AG04450 (cell line): Measurements from ENCODE around the gene CCDC9B. TPM values are rescaled to one million over a fixed set of nuclear protein-coding genes. Genes with fewer than 3 reads are reported as not detected.

Source experiments
- CTCF ChIA-PET: fragments of 300-600, 350-600 bp; formaldehyde crosslinking; extraction: SDS; loops from one replicate; lab custom pipeline; 2022; ENCODE audit warnings: antibody characterized with exemption, inconsistent platforms; lab: Charles Lee
- POLR2A ChIA-PET: fragments of 350-600 bp; formaldehyde crosslinking; extraction: SDS; loops from one replicate; lab custom pipeline; 2021; ENCODE audit warnings: antibody characterized with exemption, inconsistent platforms; lab: Yijun Ruan, JAX
- DNase-seq: peaks from one replicate; pipeline ENCODE4 v3.0.0-alpha.2; 2011; ENCODE audit warnings: low read depth, low spot score
- H3K27ac ChIP-seq: one replicate; pipeline ENCODE4 v1.5.1; 2012; ENCODE audit warnings: low read depth, low read length, control low read depth
- H3K27me3 ChIP-seq: one replicate; pipeline ENCODE4 v1.6.0; 2012; ENCODE audit warnings: low read length; ENCODE audit not compliant: control insufficient read depth, insufficient read depth
- H3K4me3 ChIP-seq: 2 replicates; pipeline ENCODE4 v1.5.1; 2011; ENCODE audit warnings: mild to moderate bottlenecking, low read depth, low read length, control low read depth
- H3K9me3 ChIP-seq: 2 replicates; pipeline ENCODE4 v1.5.1; 2012; ENCODE audit warnings: low read length; ENCODE audit not compliant: control insufficient read depth, insufficient read depth
- polyA plus RNA-seq: library from polyadenylated mRNA; depleted of rRNA; stranded (reverse); fragments of >200 nt; gene quantifications from 2 replicates; pipeline ENCODE4 v1.2.3, GENCODE V29; 2011
- TF ChIP-seq, protein P1 (sequence below): IDR thresholded peaks from 2 replicates; pipeline ENCODE4 v1.5.1; 2011; ENCODE audit warnings: low read depth, low read length, control low read depth, inconsistent platforms

Gene CCDC9B
- polyA plus RNA-seq, 1 experiment, result 5.5 TPM

DNA sequence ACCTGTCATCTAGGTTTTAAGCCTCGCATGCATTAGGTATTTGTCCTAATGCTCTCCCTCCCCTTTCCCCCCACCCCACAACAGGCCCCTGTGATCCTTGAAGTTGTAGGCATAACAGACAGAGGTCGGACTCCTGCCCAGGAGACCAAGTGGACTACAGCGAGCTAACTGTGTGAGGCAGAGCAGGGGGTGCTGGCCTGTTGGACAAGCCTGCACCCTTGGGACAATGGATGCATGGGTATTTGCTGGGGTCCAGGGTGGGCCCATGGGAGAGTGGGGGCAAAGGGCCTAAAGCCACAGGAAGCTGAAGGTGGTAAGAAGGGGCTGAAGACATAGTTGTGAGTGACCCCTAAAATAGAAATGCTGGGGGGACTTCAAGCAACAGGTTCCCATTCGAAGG lies 35.5 kb downstream of the CCDC9B start:
- Histone ChIP-seq H3K9me3 (peaks cover 5% of the 10 kb centered on the region; the same call in 1 of the 2 replicates), H3K4me3 (no peak overlapping the region), H3K27ac (no peak overlapping the region), H3K27me3 (peaks cover 57% of the 10 kb centered on the region)
- ChIA-PET POLR2A (no interaction called here), CTCF (interaction anchor here (0.7 to 4.2 kb wide), 4 partner anchors 13 to 88 kb away, joined by 4 to 26 read pairs (median 6); no protein-coding TSS in a partner anchor)
- TF ChIP-seq, protein P1, sequence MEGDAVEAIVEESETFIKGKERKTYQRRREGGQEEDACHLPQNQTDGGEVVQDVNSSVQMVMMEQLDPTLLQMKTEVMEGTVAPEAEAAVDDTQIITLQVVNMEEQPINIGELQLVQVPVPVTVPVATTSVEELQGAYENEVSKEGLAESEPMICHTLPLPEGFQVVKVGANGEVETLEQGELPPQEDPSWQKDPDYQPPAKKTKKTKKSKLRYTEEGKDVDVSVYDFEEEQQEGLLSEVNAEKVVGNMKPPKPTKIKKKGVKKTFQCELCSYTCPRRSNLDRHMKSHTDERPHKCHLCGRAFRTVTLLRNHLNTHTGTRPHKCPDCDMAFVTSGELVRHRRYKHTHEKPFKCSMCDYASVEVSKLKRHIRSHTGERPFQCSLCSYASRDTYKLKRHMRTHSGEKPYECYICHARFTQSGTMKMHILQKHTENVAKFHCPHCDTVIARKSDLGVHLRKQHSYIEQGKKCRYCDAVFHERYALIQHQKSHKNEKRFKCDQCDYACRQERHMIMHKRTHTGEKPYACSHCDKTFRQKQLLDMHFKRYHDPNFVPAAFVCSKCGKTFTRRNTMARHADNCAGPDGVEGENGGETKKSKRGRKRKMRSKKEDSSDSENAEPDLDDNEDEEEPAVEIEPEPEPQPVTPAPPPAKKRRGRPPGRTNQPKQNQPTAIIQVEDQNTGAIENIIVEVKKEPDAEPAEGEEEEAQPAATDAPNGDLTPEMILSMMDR, result no peak
- no peak for DNase-seq

DNA sequence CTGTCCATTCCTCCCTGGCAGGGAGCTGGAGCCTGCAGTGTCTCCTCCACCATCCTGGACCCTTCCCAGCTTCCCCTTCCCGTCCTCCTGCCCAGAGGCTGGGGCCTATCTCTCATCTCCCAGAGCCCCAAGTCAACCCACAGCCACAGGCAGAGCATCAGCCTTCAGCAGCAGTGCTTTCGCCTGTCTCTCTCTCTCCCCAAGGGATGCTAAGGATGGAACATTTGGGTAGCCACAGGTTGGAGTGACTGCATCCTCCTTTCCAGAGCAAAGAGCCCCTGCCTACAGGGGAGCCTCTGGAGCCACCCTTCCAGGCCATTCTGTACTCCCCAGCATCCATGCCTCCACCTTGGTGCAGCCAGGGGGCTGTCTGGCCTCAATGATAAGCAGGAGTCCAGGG lies 37.2 kb downstream of the CCDC9B start:
- H3K27ac ChIP-seq, result no peak overlapping the region
- TF ChIP-seq, protein P1, result no peak
- peaks cover 61% of the 10 kb centered on the region for H3K27me3 ChIP-seq
- H3K4me3 ChIP-seq, result no peak overlapping the region
- ChIA-PET POLR2A (no interaction called here), CTCF (interaction anchor here (0.5 to 1.2 kb wide), 5 partner anchors 20 to 198 kb away, joined by 3 to 9 read pairs (median 4); partner anchors contain the start of gene ANKRD63)
- peaks cover 13% of the 10 kb centered on the region; the same call in 1 of the 2 replicates for H3K9me3 ChIP-seq
- DNase-seq, result no peak

DNA sequence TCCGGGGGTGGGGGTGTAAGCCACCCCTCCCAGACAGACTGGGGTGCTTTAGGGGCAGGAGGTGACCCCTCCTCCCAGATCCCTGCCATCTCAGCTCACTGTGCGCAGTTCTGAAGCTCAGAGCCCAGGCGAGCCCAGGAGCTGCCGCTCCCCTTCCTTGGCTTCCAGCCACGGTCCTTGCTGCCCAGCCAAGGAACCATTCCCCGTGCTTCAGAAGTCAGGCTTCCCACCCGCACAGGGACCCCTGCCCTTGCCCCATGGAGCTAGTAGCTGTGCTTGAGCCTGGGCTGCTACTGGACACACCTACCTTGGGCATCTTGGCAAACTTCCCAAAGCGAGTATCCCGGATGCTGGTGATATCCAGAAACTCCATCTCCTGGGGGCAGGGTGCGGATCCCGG lies 37.8 kb downstream of the CCDC9B start:
- DNase-seq, result no peak
- CTCF ChIA-PET, result interaction anchor here (0.6 to 1.2 kb wide), 4 partner anchors 20 to 120 kb away, joined by 3 to 9 read pairs (median 4); partner anchors contain the start of gene ANKRD63
- no peak overlapping the region for H3K4me3 ChIP-seq
- H3K27ac ChIP-seq, result no peak overlapping the region
- POLR2A ChIA-PET, result no interaction called here
- peaks cover 67% of the 10 kb centered on the region for H3K27me3 ChIP-seq
- TF ChIP-seq, protein P1, result no peak
- H3K9me3 ChIP-seq, result peaks cover 13% of the 10 kb centered on the region

DNA sequence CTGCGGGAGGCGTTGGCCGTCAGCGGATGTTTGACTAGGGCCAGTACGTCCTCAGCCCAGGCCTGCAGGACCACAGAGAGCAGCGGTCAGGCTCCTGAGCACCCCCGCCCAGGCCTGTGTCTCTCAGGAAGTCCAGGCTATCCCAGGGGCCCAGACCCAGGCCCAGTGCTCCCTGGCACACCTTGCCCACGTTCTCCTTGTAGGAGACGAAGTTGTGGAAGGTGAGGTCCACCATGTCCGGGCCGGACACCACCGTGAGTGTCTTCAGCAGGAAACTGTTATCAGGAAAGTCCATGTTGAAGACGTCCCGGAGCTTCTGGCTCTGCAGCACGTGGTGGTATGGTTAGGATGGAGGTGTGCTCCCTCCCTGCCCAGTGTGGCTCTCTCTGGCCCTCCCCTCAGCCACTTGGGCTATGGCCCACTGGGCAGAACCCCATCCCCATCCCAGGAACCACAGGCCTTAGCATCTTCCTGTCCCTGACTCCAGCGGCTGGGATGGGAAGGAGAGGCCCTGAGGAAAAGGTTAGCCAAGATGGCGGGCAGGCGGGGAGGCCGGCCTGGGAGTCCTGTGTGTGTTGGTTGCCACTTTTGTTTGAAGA lies 38.4 kb downstream of the CCDC9B start:
- Histone ChIP-seq H3K4me3 (no peak overlapping the region), H3K27ac (no peak overlapping the region), H3K9me3 (peaks cover 13% of the 10 kb centered on the region), H3K27me3 (peaks cover 70% of the 10 kb centered on the region)
- CTCF ChIA-PET, result interaction anchor here (1.1 to 2.1 kb wide), 4 partner anchors 8 to 28 kb away, joined by 3 to 8 read pairs (median 4); no protein-coding TSS in a partner anchor
- TF ChIP-seq, protein P1, result no peak
- DNase-seq, result no peak
- POLR2A ChIA-PET, result no interaction called here
